Stomach (tissue), 4 donors: ENCODE results near the gene SELL.
"Not testable (repeated sequence)": the region's sequence is repeated elsewhere in the genome, so short reads cannot be mapped to it uniquely, and the experiment has no call there.

Experiments
- EP300 ChIP-seq: sonication (generic); formaldehyde crosslinking; IDR thresholded peaks from one replicate; pipeline ENCODE4 v1.6.1; 2017; ENCODE audit warnings: antibody characterized with exemption
- POLR2A ChIP-seq, 4 donors: fragments of 450-650 bp; IDR thresholded peaks; one replicate each; pipeline ENCODE4 v1.6.1; 2016; ENCODE audit warnings: antibody characterized with exemption in 4 of 4, control low read depth in 2 of 4, mild to moderate bottlenecking in 1 of 4, moderate library complexity in 1 of 4
- POLR2AphosphoS5 ChIP-seq, 3 donors: sonication (generic); formaldehyde crosslinking; IDR thresholded peaks; one replicate each; pipeline ENCODE4 v1.6.1; 2016; ENCODE audit warnings: antibody characterized with exemption in 3 of 3
- TF ChIP-seq, protein P1 (sequence below), 7 experiments: fragments of 450-650 bp in 4 of 7; fragments of 200-600 bp in 3 of 7; sonication (generic) in 3 of 7; IDR thresholded peaks; one replicate each; pipeline ENCODE4 v1.5.1; 2016 to 2019; ENCODE audit warnings: antibody characterized with exemption in 7 of 7, control low read depth in 2 of 7, mild to moderate bottlenecking in 1 of 7

DNA sequence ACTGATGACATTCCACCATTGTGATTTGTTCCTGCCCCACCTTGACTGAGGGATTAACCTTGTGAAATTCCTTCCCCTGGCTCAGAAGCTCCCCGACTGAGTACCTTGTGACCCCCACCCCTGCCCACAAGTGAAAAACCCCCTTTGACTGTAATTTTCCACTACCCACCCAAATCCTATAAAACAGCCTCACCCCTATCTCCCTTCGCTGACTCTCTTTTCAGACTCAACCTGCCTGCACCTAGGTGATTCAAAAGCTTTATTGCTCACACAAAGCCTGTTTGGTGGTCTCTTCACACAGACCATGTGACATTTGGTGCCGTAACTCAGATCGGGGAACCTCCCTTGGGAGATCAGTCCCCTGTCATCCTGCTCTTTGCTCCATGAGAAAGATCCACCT, 28.3 kb downstream of the SELL start:
- TF ChIP-seq, protein P1, sequence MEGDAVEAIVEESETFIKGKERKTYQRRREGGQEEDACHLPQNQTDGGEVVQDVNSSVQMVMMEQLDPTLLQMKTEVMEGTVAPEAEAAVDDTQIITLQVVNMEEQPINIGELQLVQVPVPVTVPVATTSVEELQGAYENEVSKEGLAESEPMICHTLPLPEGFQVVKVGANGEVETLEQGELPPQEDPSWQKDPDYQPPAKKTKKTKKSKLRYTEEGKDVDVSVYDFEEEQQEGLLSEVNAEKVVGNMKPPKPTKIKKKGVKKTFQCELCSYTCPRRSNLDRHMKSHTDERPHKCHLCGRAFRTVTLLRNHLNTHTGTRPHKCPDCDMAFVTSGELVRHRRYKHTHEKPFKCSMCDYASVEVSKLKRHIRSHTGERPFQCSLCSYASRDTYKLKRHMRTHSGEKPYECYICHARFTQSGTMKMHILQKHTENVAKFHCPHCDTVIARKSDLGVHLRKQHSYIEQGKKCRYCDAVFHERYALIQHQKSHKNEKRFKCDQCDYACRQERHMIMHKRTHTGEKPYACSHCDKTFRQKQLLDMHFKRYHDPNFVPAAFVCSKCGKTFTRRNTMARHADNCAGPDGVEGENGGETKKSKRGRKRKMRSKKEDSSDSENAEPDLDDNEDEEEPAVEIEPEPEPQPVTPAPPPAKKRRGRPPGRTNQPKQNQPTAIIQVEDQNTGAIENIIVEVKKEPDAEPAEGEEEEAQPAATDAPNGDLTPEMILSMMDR (IDR thresholded peaks at IDR 0.05): not testable (repeated sequence)
- not testable (repeated sequence) for TF ChIP-seq POLR2A (IDR thresholded peaks at IDR 0.05); EP300; POLR2AphosphoS5 (IDR thresholded peaks at IDR 0.05)
